BE2C (cell line): Measurements from ENCODE around the gene NISCH.
A peak's percentile ranks its signal among the peaks of the same experiment; 100 is the strongest.

Experiments used
- DNase-seq: peaks from one replicate; pipeline ENCODE4 v3.0.0-alpha.2; 2020
- H3K27me3 ChIP-seq: fragments of 250-450 bp; sonication (Bioruptor Pico); 2 replicates; pipeline ENCODE4 v1.5.1; 2020; ENCODE audit warnings: mild to moderate bottlenecking
- H3K36me3 ChIP-seq: fragments of 250-450 bp; sonication (Bioruptor Pico); 2 replicates; pipeline ENCODE4 v1.5.1; 2020; ENCODE audit warnings: mild to moderate bottlenecking
- H3K4me1 ChIP-seq: fragments of 250-450 bp; sonication (Bioruptor Pico); 2 replicates; pipeline ENCODE4 v1.5.1; 2020
- H3K4me3 ChIP-seq: 2 replicates; pipeline ENCODE4 v1.5.1; 2011; ENCODE audit warnings: low read depth, low read length
- H3K9me3 ChIP-seq: fragments of 250-450 bp; sonication (Bioruptor Pico); 2 replicates; pipeline ENCODE4 v1.5.1; 2020
- CTCF ChIP-seq: IDR thresholded peaks from 2 replicates; pipeline ENCODE4 v1.5.1; 2012; ENCODE audit warnings: mild to moderate bottlenecking, low read depth, low read length

NISCH gene

GRCh38 chr3:52517796-52518722 lies 62.7 kb downstream of the NISCH start:
- no peak for TF ChIP-seq CTCF
- Histone ChIP-seq H3K36me3 (no peaks in the 10 kb centered on the region), H3K9me3 (no peaks in the 10 kb centered on the region), H3K4me3 (peak overlapping the region; percentile 35), H3K4me1 (peaks cover 4% of the 10 kb centered on the region; the same call in 1 of the 2 replicates), H3K27me3 (no peaks in the 10 kb centered on the region)
- DNase-seq: no peak

- H3K9me3 ChIP-seq: no peaks in the 10 kb centered on the region
- H3K36me3 ChIP-seq: peaks cover 3% of the 10 kb centered on the region
- H3K4me1 ChIP-seq: peaks cover 4% of the 10 kb centered on the region; the same call in 1 of the 2 replicates
- peak overlapping the region; percentile 35 for H3K4me3 ChIP-seq
- DNase-seq: peak; percentile 41
- H3K27me3 ChIP-seq: no peaks in the 10 kb centered on the region
- TF ChIP-seq CTCF: no peak
These were observed 63.5 kb downstream of the NISCH start for GRCh38 chr3:52518723-52519444.

DNA sequence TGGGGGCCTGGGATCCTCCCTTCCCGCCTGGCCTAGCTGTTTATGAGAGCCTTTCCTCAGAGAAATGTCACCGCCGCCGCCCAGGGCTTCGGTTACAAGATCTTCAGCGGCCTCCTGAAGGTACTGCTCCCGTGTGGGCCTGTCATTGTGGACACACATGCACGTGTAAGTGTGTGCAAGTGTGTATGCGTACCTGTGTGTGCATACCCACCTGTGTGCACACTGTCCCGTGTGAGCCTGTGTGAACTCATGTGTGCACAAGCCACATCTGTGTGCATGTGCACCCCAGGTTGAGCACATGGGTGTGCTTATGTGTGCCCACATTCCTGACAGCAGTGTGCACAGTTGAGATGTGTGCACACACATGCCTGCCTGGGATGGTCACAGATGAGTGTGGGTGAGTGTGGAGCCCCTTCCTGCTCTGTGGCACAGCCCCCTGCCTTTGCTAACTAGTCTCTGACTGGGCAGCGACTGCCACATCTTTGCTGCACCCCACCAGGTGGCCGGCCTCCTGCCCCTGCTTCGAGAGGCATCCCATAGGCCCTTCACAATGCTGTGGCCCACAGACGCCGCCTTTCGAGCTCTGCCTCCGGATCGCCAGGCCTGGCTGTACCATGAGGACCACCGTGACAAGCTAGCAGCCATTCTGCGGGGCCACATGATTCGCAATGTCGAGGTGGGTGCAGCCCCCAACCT lies 64.2 kb downstream of the NISCH start:
- H3K9me3 ChIP-seq: no peaks in the 10 kb centered on the region
- no peak for DNase-seq
- no peaks in the 10 kb centered on the region for H3K27me3 ChIP-seq
- no peak overlapping the region for H3K4me3 ChIP-seq
- H3K36me3 ChIP-seq: peaks cover 10% of the 10 kb centered on the region
- no peak for TF ChIP-seq CTCF
- peaks cover 9% of the 10 kb centered on the region for H3K4me1 ChIP-seq

- Histone ChIP-seq H3K4me3 (no peak overlapping the region), H3K4me1 (peaks cover 12% of the 10 kb centered on the region), H3K9me3 (no peaks in the 10 kb centered on the region), H3K27me3 (no peaks in the 10 kb centered on the region), H3K36me3 (peaks cover 12% of the 10 kb centered on the region)
- no peak for TF ChIP-seq CTCF
- DNase-seq: no peak
These were observed 64.8 kb downstream of the NISCH start for GRCh38 chr3:52520141-52520667.

GRCh38 chr3:52520716-52521487 lies 65.5 kb downstream of the NISCH start:
- H3K27me3 ChIP-seq: no peaks in the 10 kb centered on the region
- no peak for TF ChIP-seq CTCF
- no peaks in the 10 kb centered on the region for H3K9me3 ChIP-seq
- no peak overlapping the region for H3K4me3 ChIP-seq
- peaks cover 19% of the 10 kb centered on the region for H3K4me1 ChIP-seq
- peaks cover 13% of the 10 kb centered on the region for H3K36me3 ChIP-seq
- no peak for DNase-seq
